Measurements from ENCODE around the gene POTEH.
"Not testable (repeated sequence)": the region's sequence is repeated elsewhere in the genome, so short reads cannot be mapped to it uniquely, and the experiment has no call there.

DNA sequence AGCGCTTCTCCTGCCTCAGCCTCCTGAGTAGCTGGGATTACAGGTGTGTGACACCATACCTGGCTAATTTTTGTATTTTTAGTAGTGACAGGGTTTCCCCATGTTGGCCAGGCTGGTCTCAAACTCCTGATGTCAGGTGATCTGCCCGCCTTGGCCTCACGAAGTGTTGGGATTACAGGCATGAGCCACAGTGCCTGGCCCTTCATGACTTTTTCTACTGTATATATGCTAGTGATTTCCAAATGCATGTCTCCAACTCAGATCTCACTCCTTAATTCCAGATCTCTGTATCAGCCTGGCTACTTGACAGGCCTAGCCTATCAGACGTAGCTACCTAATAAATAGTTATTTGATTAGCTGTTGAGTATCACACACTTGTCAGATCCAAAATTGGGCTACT lies 23.8 kb downstream of the POTEH start:
- TF ChIP-seq, protein P1, sequence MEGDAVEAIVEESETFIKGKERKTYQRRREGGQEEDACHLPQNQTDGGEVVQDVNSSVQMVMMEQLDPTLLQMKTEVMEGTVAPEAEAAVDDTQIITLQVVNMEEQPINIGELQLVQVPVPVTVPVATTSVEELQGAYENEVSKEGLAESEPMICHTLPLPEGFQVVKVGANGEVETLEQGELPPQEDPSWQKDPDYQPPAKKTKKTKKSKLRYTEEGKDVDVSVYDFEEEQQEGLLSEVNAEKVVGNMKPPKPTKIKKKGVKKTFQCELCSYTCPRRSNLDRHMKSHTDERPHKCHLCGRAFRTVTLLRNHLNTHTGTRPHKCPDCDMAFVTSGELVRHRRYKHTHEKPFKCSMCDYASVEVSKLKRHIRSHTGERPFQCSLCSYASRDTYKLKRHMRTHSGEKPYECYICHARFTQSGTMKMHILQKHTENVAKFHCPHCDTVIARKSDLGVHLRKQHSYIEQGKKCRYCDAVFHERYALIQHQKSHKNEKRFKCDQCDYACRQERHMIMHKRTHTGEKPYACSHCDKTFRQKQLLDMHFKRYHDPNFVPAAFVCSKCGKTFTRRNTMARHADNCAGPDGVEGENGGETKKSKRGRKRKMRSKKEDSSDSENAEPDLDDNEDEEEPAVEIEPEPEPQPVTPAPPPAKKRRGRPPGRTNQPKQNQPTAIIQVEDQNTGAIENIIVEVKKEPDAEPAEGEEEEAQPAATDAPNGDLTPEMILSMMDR (IDR thresholded peaks at IDR 0.05): not testable (repeated sequence)
- TF ChIP-seq EZH2 (IDR thresholded peaks at IDR 0.05; ENCODE audit: borderline replicate concordance, insufficient read depth, low read depth, low read length, poor library complexity, severe bottlenecking): not testable (repeated sequence)

Measured in B cell (primary cell).